Measurements from ENCODE around the gene PLPP1.

- TF ChIP-seq CTCF (IDR thresholded peaks at IDR 0.05): no peak
- TF ChIP-seq POLR2A (IDR thresholded peaks at IDR 0.05): no peak
These were observed 32.0 kb downstream of the PLPP1 start for GRCh38 chr5:55502759-55503158.

All from testis (tissue), 2 donors.